K562 (cell line): ENCODE measurements around the gene ZNRD2. TPM values are rescaled to one million over a fixed set of nuclear protein-coding genes. Genes with fewer than 3 reads are reported as not detected.
A peak's percentile ranks its signal among the peaks of the same experiment; 100 is the strongest.

Experiments used
- BCOR ChIP-seq: fragments of 450-650 bp; IDR thresholded peaks from 2 replicates; pipeline ENCODE4 v1.6.1; 2016
- ESRRB ChIP-seq: fragments of 250-450 bp; sonication (Bioruptor Pico); IDR thresholded peaks from 2 replicates; pipeline ENCODE4 v1.5.0; 2020; ENCODE audit warnings: mild to moderate bottlenecking, moderate library complexity, borderline replicate concordance
- FOXK1 ChIP-seq: sonication (generic); formaldehyde crosslinking; IDR thresholded peaks from 2 replicates; pipeline ENCODE4 v1.8.0; 2022; ENCODE audit warnings: missing genetic modification reagents, mild to moderate bottlenecking, borderline replicate concordance
- HDAC1 ChIP-seq, 2 experiments: fragments of 450-650 bp; IDR thresholded peaks; 2 replicates each; pipeline ENCODE4 v1.6.1; 2016 to 2017; ENCODE audit warnings: inconsistent platforms in 1 of 2, mild to moderate bottlenecking in 1 of 2, moderate library complexity in 1 of 2
- ILK ChIP-seq: fragments of 450-650 bp; IDR thresholded peaks from 2 replicates; pipeline ENCODE4 v1.6.1; 2016; ENCODE audit warnings: missing genetic modification characterization, low read depth, mild to moderate bottlenecking, missing compliant biosample characterization, moderate library complexity, borderline replicate concordance
- MED1 ChIP-seq: sonication (generic); formaldehyde crosslinking; IDR thresholded peaks from 2 replicates; pipeline ENCODE4 v1.8.1; 2023; ENCODE audit warnings: missing genetic modification reagents, borderline replicate concordance
- MYBL2 ChIP-seq, 2 experiments: fragments of 450-650 bp in 1 of 2; sonication (generic) in 1 of 2; formaldehyde crosslinking in 1 of 2; IDR thresholded peaks; 2 replicates each; pipeline versions ENCODE4 v1.6.1 to v1.8.1; 2017 to 2022; ENCODE audit warnings: borderline replicate concordance in 1 of 2, inconsistent platforms in 1 of 2, low read depth in 1 of 2, mild to moderate bottlenecking in 1 of 2, missing genetic modification reagents in 1 of 2, moderate library complexity in 1 of 2
- NCOA6 ChIP-seq: fragments of 450-650 bp; IDR thresholded peaks from 2 replicates; pipeline ENCODE4 v1.6.1; 2017; ENCODE audit warnings: mild to moderate bottlenecking
- NFIC ChIP-seq: fragments of 450-650 bp; IDR thresholded peaks from 2 replicates; pipeline ENCODE4 v1.6.1; 2017; ENCODE audit warnings: mild to moderate bottlenecking, inconsistent platforms
- PHF8 ChIP-seq: fragments of 200-600 bp; sonication (generic); IDR thresholded peaks from 2 replicates; pipeline ENCODE4 v1.6.1; 2012; ENCODE audit warnings: mixed run types, mild to moderate bottlenecking, inconsistent platforms, low read length, moderate library complexity, borderline replicate concordance
- PML ChIP-seq: IDR thresholded peaks from 2 replicates; pipeline ENCODE4 v1.6.1; 2012; ENCODE audit warnings: low read length, inconsistent platforms
- POLR2AphosphoS5 ChIP-seq: IDR thresholded peaks from 2 replicates; pipeline ENCODE4 v1.6.1; 2011; ENCODE audit warnings: mild to moderate bottlenecking, low read depth, low read length, moderate library complexity; ENCODE audit not compliant: control insufficient read depth, insufficient read depth
- SIN3A ChIP-seq, 2 experiments: fragments of 150-350 bp in 1 of 2; IDR thresholded peaks; 2 replicates each; pipeline ENCODE4 v1.6.1; 2011 to 2016; ENCODE audit warnings: borderline replicate concordance in 2 of 2, low read depth in 2 of 2, low read length in 2 of 2, mild to moderate bottlenecking in 2 of 2, moderate library complexity in 2 of 2; ENCODE audit not compliant: control insufficient read depth in 1 of 2
- TCF7 ChIP-seq: sonication (generic); IDR thresholded peaks from 2 replicates; pipeline ENCODE4 v1.6.1; 2016; ENCODE audit warnings: antibody characterized with exemption, borderline replicate concordance
- ZEB2 ChIP-seq: fragments of 450-650 bp; IDR thresholded peaks from 2 replicates; pipeline ENCODE4 v1.6.1; 2016
- ZNF124 ChIP-seq: sonication (generic); formaldehyde crosslinking; IDR thresholded peaks from 2 replicates; pipeline ENCODE4 v1.8.1; 2022; ENCODE audit warnings: missing genetic modification reagents
- ZNF280B ChIP-seq: fragments of 250-450 bp; sonication (Bioruptor Pico); IDR thresholded peaks from 2 replicates; pipeline ENCODE4 v1.5.1; 2021; ENCODE audit warnings: mild to moderate bottlenecking
- ZNF551 ChIP-seq: fragments of 250-450 bp; sonication (Bioruptor Pico); IDR thresholded peaks from 2 replicates; pipeline ENCODE4 v1.5.0; 2021; ENCODE audit warnings: mild to moderate bottlenecking, moderate library complexity
- polyA plus RNA-seq, 8 experiments: library from polyadenylated mRNA; depleted of rRNA in 4 of 8; stranded (reverse) in 5 of 8; unstranded in 3 of 8; fragments of >200 nt; fragmentation: Nextera tagmentation in 2 of 8; fragmentation: Illumina TruSeq in 1 of 8; extraction: Ambion mirVana in 2 of 8; extraction: Trizol in 1 of 8; gene quantifications; 2 replicates each; pipeline versions ENCODE4 v1.2.1 to v1.2.3, GENCODE V29; 2011 to 2014; ENCODE audit warnings: inconsistent platforms in 1 of 8, missing spikeins in 1 of 8
- total RNA-seq, 7 experiments: library from RNA; depleted of rRNA in 6 of 7; stranded (reverse); fragments of >200 nt in 6 of 7; fragmentation: Illumina TruSeq in 2 of 7; extraction: Trizol in 2 of 7; gene quantifications; 2 replicates each; pipeline versions ENCODE4 v1.2.1 to v1.2.3, GENCODE V29; 2011 to 2021; ENCODE audit warnings: low replicate concordance in 1 of 7
- TF ChIP-seq, protein P1 (sequence below), 2 experiments: fragments of 200-800 bp in 1 of 2; sonication (Bioruptor generic) in 1 of 2; sonication (generic) in 1 of 2; formaldehyde crosslinking in 1 of 2; IDR thresholded peaks in 1 of 2; conservative IDR thresholded peaks in 1 of 2; 2 replicates each; pipeline versions ENCODE4 v1.5.0 to v1.6.1; 2016 to 2020; ENCODE audit warnings: missing compliant biosample characterization in 1 of 2, missing genetic modification characterization in 1 of 2, missing genetic modification reagents in 1 of 2
- TF ChIP-seq, protein P2 (sequence below): fragments of 250-450 bp; sonication (Bioruptor Pico); IDR thresholded peaks from 2 replicates; pipeline ENCODE4 v1.6.1; 2021; ENCODE audit warnings: mild to moderate bottlenecking
- TF ChIP-seq, protein P3 (sequence below), 2 experiments: IDR thresholded peaks; 2 replicates each; pipeline ENCODE4 v1.6.1; 2011; ENCODE audit warnings: borderline replicate concordance in 1 of 2, control low read depth in 1 of 2, low read depth in 1 of 2, low read length in 1 of 2, mild to moderate bottlenecking in 1 of 2, mixed read lengths in 1 of 2, moderate library complexity in 1 of 2; ENCODE audit not compliant: insufficient read depth in 1 of 2, insufficient read length in 1 of 2, poor library complexity in 1 of 2, severe bottlenecking in 1 of 2; ENCODE audit errors: extremely low read depth in 1 of 2

The ZNRD2 gene
- total and polyA plus RNA-seq, 9 of the 15 experiments (the other 6 are each of a cell fraction or from before 2014, with no cell fraction given), result 13.4 to 129 (median 60.4) TPM

DNA sequence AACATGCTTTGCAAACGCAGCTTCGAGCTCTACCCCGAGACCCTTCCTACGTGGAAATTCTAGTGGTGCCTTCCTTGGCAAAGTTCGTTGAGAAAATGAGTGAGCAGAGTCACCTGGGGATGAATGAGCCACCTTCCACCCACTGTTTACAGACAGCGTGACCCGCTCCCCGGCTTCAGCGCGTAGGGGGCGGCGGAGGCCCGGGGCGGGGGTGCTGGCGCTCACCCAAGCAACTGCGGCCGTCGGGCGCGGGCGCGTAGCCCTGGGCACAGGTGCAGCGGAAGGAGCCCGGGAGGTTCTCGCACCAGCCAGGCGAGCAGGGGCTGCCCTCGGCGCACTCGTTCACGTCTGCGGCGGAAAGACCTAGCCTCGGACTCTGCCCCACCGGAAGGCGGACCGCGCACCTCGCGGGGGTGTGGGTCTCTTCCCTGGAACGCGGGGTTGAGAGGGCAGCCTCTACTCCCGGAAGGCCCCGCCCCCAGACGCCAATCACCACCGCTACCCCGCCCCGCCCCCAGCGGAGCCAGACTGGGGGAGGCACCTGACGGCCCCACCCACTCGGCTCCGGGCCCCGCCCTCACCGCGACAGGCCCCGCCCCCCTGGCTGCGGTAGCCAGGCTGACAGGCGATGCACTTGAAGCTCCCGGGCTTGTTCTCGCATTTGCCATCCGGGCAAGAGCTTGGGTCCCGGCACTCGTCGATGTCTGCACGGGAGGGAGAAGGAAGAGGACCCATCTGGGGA, 23.9 kb upstream of the ZNRD2 start (continued):
- TF ChIP-seq POLR2AphosphoS5 (peak; percentile 18; the same call in 1 of the 2 replicates), SIN3A (IDR thresholded peaks at IDR 0.05; ENCODE audit: borderline replicate concordance in 2 of 2, control insufficient read depth in 1 of 2, low read depth in 2 of 2, low read length in 2 of 2) (0 out of 4 replicates have a peak, but pooled peaks of 1 of the 2 experiments have one; percentile 51), ESRRB (CRISPR knock-in tag) (no peak), MYBL2 (IDR thresholded peaks at IDR 0.05; ENCODE audit: low read depth) (no peak), MYBL2 (CRISPR knock-in tag; IDR thresholded peaks at IDR 0.05; ENCODE audit: borderline replicate concordance) (no peak), NFIC (peak; percentile 86), HDAC1 (IDR thresholded peaks at IDR 0.05) (peak in 1 of 2 experiments; percentile 38; a peak in 2 of 4 replicates), PHF8 (peak; percentile 53; the same call in 1 of the 2 replicates), PML (no peak), ZNF280B (CRISPR knock-in tag) (no peak), ZNF551 (no peak), TCF7 (no peak), ZNF124 (CRISPR knock-in tag) (no peak), MED1 (CRISPR knock-in tag) (no peak), NCOA6 (no peak), ZEB2 (0 out of 2 replicates have a peak, but pooled peaks have one; percentile 30), ILK (tag) (no peak), FOXK1 (CRISPR knock-in tag) (no peak), BCOR (no peak)
- TF ChIP-seq, protein P1, sequence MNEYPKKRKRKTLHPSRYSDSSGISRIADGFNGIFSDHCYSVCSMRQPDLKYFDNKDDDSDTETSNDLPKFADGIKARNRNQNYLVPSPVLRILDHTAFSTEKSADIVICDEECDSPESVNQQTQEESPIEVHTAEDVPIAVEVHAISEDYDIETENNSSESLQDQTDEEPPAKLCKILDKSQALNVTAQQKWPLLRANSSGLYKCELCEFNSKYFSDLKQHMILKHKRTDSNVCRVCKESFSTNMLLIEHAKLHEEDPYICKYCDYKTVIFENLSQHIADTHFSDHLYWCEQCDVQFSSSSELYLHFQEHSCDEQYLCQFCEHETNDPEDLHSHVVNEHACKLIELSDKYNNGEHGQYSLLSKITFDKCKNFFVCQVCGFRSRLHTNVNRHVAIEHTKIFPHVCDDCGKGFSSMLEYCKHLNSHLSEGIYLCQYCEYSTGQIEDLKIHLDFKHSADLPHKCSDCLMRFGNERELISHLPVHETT (CRISPR knock-in tag; conservative IDR thresholded peaks at IDR 0.05 in 1 of 2, IDR thresholded peaks at IDR 0.05 in 1 of 2), result no peak
- TF ChIP-seq, protein P2, sequence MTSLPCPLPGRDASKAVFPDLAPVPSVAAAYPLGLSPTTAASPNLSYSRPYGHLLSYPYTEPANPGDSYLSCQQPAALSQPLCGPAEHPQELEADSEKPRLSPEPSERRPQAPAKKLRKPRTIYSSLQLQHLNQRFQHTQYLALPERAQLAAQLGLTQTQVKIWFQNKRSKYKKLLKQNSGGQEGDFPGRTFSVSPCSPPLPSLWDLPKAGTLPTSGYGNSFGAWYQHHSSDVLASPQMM (CRISPR knock-in tag), result no peak
- TF ChIP-seq, protein P3, sequence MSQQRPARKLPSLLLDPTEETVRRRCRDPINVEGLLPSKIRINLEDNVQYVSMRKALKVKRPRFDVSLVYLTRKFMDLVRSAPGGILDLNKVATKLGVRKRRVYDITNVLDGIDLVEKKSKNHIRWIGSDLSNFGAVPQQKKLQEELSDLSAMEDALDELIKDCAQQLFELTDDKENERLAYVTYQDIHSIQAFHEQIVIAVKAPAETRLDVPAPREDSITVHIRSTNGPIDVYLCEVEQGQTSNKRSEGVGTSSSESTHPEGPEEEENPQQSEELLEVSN (IDR thresholded peaks at IDR 0.05; ENCODE audit: borderline replicate concordance in 1 of 2, extremely low read depth in 1 of 2, insufficient read depth in 1 of 2, insufficient read length in 1 of 2, low read depth in 1 of 2, low read length in 1 of 2, poor library complexity in 1 of 2, severe bottlenecking in 1 of 2), result peak in 1 of 2 experiments; percentile 39
